Activated naive CD4-positive, alpha-beta T cell treated with anti-CD3 and anti-CD28 coated beads, Interleukin-2, amount 10 ng/mL, durations not matched to agents 7 days and 5 days (primary cell): ENCODE data around the gene IGF2R.

ENCODE experiments used
- CTCF ChIA-PET: fragments of 350-600 bp; sonication (Branson Sonifier 250); formaldehyde crosslinking; loops from one replicate; lab custom pipeline; 2021; ENCODE audit warnings: antibody characterized with exemption; lab: Charles Lee
- DNase-seq: peaks from one replicate; pipeline ENCODE4 v3.0.0-alpha.2; 2020
- H3K27ac Mint-ChIP-seq: one replicate; pipeline ENCODE4 v1.8.0; 2021; ENCODE audit warnings: mild to moderate bottlenecking, moderate library complexity, mixed read lengths
- H3K27me3 Mint-ChIP-seq: one replicate; pipeline ENCODE4 v1.8.0; 2021; ENCODE audit warnings: mild to moderate bottlenecking, mixed read lengths
- H3K36me3 Mint-ChIP-seq: one replicate; pipeline ENCODE4 v1.8.0; 2021; ENCODE audit warnings: mixed read lengths
- H3K4me1 Mint-ChIP-seq: one replicate; pipeline ENCODE4 v1.8.0; 2021; ENCODE audit warnings: mixed read lengths
- H3K4me3 Mint-ChIP-seq: one replicate; pipeline ENCODE4 v1.8.0; 2021; ENCODE audit warnings: mild to moderate bottlenecking, moderate library complexity, mixed read lengths
- H3K9me3 Mint-ChIP-seq: one replicate; pipeline ENCODE4 v1.8.0; 2021; ENCODE audit warnings: mixed read lengths

IGF2R gene

DNA sequence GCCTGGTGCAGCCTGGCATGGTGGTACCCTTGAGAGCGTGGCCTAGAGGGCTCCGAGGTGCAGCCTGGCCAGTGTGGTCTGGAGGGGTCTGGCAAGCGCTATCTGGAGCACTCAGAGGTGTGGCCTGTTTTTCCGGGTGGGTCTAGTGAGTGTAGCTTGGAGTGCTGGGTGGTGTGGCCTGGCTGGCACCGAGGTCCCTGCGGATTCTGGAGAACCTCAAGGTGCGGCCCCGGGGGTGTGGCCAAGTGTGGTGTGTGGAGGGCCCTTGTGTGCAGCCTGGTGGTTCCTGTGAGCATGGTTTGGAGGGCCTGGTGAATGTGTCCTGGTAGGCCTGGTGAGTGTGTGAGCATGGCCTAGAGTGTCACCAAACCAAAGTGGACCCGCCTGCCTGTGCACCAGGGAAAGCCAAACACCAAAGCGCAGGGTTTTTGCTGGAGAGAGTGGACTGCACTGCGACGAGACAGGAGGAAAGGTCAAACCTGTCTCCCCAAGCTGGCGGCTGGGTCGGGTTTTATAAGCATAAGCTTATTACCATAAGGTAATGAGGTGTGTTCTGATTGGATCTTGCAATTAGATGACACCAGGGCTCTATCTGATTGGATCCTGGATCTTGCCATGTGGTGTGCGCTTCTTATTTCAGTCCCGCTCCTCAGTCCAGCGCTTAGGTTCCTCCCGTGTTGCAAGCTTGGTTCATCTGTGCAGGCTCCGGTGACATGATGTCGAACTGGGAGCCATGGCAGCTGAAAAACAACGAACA is 35.7 kb downstream of the IGF2R start:
- CTCF ChIA-PET: interaction anchor here (0.5 kb wide), 1 partner anchor 370 kb away, joined by 3 read pairs; no protein-coding TSS in a partner anchor
- H3K9me3 Mint-ChIP-seq: peaks cover 2% of the 10 kb centered on the region
- peaks cover 42% of the 10 kb centered on the region for H3K36me3 Mint-ChIP-seq
- H3K4me1 Mint-ChIP-seq: peaks cover 24% of the 10 kb centered on the region
- DNase-seq: no peak
- H3K27me3 Mint-ChIP-seq: peaks cover 4% of the 10 kb centered on the region
- H3K4me3 Mint-ChIP-seq: no peak overlapping the region
- no peak overlapping the region for H3K27ac Mint-ChIP-seq

DNA sequence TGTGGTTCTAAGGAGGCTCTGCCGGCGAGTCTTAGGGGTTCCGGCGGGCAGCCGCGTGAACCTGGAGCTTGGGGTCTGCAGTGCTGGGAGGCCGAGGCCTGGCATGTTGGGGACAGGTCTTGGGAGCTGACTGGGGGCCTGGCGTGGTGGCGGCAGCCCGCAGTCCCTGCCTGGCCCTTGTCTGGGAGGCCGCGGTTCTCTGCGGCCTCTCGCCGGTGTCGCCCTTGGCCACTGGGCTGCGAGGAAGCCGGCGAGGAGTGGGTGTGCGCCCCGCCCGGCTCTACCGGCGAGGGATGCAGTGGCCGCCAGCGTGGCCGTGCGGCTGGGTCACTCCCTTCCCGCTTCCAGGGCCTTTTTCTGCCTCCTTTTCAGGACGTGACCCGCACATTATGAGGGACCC is 36.3 kb downstream of the IGF2R start:
- Mint-ChIP-seq H3K9me3 (peaks cover 2% of the 10 kb centered on the region), H3K36me3 (peaks cover 40% of the 10 kb centered on the region), H3K4me1 (peaks cover 17% of the 10 kb centered on the region), H3K27me3 (peaks cover 4% of the 10 kb centered on the region), H3K27ac (no peak overlapping the region), H3K4me3 (no peak overlapping the region)
- DNase-seq: no peak
- CTCF ChIA-PET: interaction anchor here (0.5 kb wide), 1 partner anchor 371 kb away, joined by 3 read pairs; no protein-coding TSS in a partner anchor

- peaks cover 14% of the 10 kb centered on the region for H3K4me1 Mint-ChIP-seq
Observed at GRCh38 chr6:160005861-160006540, 37.1 kb downstream of the IGF2R start.

DNA sequence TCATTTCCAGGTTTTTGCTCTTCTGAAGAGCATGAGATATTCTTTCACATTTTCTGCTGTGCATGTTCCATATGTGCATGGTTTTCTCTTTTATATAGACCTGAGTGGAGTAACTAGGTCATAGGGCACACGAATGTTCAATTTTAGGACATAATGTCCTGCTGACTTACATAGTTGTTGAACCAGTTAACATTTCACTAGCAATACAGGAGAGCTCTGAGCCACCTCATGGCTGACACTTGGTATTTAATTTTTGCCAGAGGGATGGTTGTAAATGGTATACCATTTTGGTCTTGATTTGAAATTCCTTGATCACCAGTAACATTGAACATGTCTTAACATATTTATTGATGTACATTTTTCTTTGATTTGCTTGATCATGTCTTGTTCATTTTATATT is 38.3 kb downstream of the IGF2R start:
- Mint-ChIP-seq H3K27ac (no peak overlapping the region), H3K9me3 (peaks cover 2% of the 10 kb centered on the region), H3K4me3 (no peak overlapping the region), H3K27me3 (peaks cover 4% of the 10 kb centered on the region), H3K4me1 (peaks cover 17% of the 10 kb centered on the region), H3K36me3 (peaks cover 53% of the 10 kb centered on the region)
- CTCF ChIA-PET: no interaction called here
- DNase-seq: no peak

More at GRCh38 chr6:160005861-160006540, 37.1 kb downstream of the IGF2R start:
- H3K27me3 Mint-ChIP-seq: peaks cover 4% of the 10 kb centered on the region
- DNase-seq: no peak
- H3K9me3 Mint-ChIP-seq: peaks cover 2% of the 10 kb centered on the region
- H3K27ac Mint-ChIP-seq: no peak overlapping the region
- H3K36me3 Mint-ChIP-seq: peaks cover 42% of the 10 kb centered on the region
- CTCF ChIA-PET: no interaction called here
- no peak overlapping the region for H3K4me3 Mint-ChIP-seq

DNA sequence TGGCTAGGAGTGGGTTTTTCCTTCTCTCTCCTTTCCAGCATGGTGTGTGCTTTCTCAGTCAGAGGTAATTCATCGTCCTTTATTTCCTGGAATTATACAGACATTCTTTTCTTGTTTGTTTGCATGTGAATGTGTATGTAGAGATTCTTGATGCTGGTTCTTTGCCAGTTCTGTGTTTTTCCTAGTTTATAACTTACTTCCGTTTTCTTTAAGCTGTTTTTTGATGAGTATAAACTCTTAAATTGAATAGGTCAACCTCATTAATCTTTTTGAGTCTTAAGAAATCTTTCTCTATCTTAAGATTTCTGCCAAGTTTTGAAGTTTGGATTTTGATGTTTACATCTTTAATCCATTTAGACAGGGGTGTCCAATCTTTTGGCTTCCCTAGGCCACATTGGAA is 38.7 kb downstream of the IGF2R start:
- CTCF ChIA-PET: no interaction called here
- no peak for DNase-seq
- H3K4me1 Mint-ChIP-seq: peaks cover 20% of the 10 kb centered on the region
- no peak overlapping the region for H3K27ac Mint-ChIP-seq
- peaks cover 4% of the 10 kb centered on the region for H3K27me3 Mint-ChIP-seq
- H3K9me3 Mint-ChIP-seq: peaks cover 2% of the 10 kb centered on the region
- H3K36me3 Mint-ChIP-seq: peaks cover 54% of the 10 kb centered on the region
- H3K4me3 Mint-ChIP-seq: no peak overlapping the region

DNA sequence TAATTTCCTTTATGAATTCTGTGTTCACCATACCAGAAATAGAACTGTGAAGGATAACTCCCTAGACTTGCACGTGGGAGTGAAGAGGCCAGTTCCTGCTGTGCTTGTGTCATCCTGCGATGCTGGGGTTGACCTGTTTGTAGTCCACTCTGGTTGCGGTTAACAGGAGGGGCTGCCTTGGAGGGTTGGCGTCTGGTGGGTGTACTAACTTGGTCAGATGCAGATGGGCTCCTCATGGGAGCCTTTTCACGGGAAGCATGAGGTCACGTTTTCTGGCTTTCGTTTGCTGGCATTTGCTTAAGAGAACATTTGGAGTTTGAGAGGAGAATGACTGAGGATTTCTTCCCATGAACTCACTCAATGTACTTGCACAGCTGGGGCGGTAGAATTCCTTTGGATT is 41.2 kb downstream of the IGF2R start:
- Mint-ChIP-seq H3K4me3 (no peak overlapping the region), H3K36me3 (peaks cover 58% of the 10 kb centered on the region), H3K27ac (no peak overlapping the region), H3K9me3 (peaks cover 2% of the 10 kb centered on the region), H3K4me1 (peaks cover 43% of the 10 kb centered on the region), H3K27me3 (peaks cover 4% of the 10 kb centered on the region)
- CTCF ChIA-PET: no interaction called here
- no peak for DNase-seq

DNA sequence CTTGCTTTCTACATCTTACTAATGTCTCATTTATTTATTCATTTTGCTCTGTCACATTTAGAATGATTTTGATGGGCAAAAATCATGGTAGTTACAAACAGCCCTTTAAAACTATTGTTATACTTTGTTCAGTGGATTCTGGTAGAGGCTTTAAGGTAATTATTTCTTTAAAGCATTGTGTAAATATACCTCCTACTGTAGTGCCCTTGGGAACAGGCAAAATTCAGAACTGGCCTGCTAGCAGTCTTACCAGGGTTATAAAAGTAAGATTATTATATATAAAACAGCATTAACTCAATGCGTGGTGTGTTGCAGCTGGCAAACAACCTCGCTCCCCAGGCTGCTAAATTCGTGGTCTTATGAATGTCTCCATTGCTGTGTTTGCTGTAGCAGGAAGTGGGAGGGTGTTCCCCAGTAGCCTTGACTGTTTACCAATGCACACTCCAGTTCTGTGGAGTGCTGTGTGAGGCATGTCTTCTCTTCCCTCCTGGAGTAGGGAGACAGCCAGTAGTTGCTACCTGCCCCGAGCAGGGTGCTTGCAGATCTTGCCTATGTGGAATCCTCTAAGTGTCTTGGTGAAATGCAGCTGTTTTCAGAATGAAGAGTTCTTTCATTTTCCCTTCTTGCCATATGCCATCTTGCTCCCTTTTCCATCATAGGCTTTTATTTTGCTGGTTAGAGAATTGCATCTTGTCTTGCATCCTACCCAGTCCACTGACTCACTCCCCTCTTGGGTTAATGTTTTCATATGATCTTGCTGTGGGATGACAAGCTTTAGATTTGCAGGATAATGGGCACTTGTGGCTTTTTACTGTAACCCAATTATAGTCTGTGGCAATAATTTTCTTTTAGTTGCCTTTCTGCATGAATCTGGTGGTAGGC is 45.3 kb downstream of the IGF2R start:
- Mint-ChIP-seq H3K36me3 (peaks cover 77% of the 10 kb centered on the region), H3K27ac (peak overlapping the region; percentile 94), H3K27me3 (no peaks in the 10 kb centered on the region), H3K9me3 (no peaks in the 10 kb centered on the region), H3K4me1 (peaks cover 68% of the 10 kb centered on the region), H3K4me3 (peak overlapping the region; percentile 27)
- CTCF ChIA-PET: interaction anchor here (0.8 to 1.0 kb wide), 3 partner anchors 14 to 37 kb away, joined by 3 read pairs; no protein-coding TSS in a partner anchor
- DNase-seq: peak; percentile 49

DNA sequence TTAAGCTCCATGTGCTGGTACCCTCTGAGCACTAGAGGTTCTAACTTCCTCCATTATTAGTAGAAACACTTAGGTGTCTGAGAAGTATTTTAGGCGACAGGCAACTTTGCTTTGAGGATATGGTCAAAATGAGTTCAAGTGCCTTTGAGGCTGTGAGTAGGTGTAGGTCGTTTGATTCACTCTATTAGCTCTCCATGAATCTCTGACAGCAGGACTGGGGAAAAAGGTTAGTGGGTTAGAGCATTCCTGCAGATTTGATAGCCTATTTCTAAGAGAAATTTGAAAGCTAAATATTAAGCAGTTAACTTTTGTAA is 45.9 kb downstream of the IGF2R start:
- Mint-ChIP-seq H3K36me3 (peaks cover 76% of the 10 kb centered on the region), H3K4me3 (peak overlapping the region; percentile 27)

DNA sequence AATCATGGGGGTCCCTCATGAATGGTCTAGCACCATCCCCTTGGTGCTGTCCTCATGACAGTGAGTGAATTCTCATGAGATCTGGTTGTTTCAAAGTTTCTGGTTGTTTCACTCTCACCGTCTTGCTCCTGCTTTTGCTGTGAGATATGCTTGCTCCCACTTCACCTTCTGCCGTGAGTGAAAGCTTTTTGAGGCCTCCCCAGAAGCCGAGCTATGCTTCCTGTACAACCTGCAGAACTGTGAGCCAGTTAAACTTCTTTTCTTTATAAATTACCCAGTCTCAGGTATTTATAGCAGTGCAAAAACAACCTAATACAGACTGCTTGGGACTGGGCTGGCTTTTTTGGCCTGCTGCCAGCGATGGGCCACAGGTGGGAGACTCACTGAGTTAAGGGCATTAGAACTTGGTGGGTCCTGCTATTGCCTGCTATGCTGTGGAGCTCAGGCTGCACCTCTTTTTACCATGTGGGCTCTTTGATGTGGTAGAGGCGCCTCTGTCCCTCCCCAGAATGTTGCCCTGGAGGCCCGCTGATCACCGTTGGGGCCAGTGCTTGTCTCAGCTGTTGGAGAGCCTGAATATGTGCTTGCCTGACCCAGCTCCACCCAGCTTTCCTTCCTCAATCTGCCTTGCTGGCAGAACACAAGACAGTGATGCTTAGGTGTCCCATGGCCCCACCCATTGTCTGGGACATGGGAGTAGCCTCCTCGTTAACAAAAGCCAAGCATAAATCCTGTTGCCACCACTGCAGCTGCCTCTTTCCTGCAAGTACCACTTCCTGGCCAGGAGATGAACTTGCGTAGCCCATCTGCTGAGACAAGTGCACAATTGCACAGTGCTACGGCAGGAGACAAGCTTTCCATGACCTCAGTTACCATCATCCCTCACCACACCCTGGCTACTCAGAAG is 47.1 kb downstream of the IGF2R start:
- Mint-ChIP-seq H3K9me3 (no peaks in the 10 kb centered on the region), H3K4me1 (peaks cover 68% of the 10 kb centered on the region), H3K27ac (peak overlapping the region; percentile 94), H3K27me3 (no peaks in the 10 kb centered on the region), H3K4me3 (peak overlapping the region; percentile 57), H3K36me3 (peaks cover 73% of the 10 kb centered on the region)
- DNase-seq: peak; percentile 70
- CTCF ChIA-PET: interaction anchor here (0.9 to 1.2 kb wide), 4 partner anchors 15 to 47 kb away, joined by 3 to 6 read pairs (median 4); partner anchors contain the start of gene IGF2R

More for the DNA sequence above, 45.9 kb downstream of the IGF2R start:
- DNase-seq: no peak
- Mint-ChIP-seq H3K9me3 (no peaks in the 10 kb centered on the region), H3K4me1 (peaks cover 68% of the 10 kb centered on the region), H3K27ac (peak overlapping the region; percentile 94), H3K27me3 (no peaks in the 10 kb centered on the region)
- CTCF ChIA-PET: interaction anchor here (0.8 to 1.0 kb wide), 3 partner anchors 15 to 38 kb away, joined by 3 read pairs; no protein-coding TSS in a partner anchor

GRCh38 chr6:160022101-160022500 is 53.2 kb downstream of the IGF2R start:
- H3K4me1 Mint-ChIP-seq: peaks cover 20% of the 10 kb centered on the region
- DNase-seq: no peak
- H3K27ac Mint-ChIP-seq: no peak overlapping the region
- CTCF ChIA-PET: no interaction called here
- H3K9me3 Mint-ChIP-seq: no peaks in the 10 kb centered on the region
- H3K27me3 Mint-ChIP-seq: no peaks in the 10 kb centered on the region
- H3K4me3 Mint-ChIP-seq: no peak overlapping the region
- H3K36me3 Mint-ChIP-seq: peaks cover 32% of the 10 kb centered on the region

- Mint-ChIP-seq H3K4me1 (peaks cover 15% of the 10 kb centered on the region), H3K4me3 (no peak overlapping the region), H3K27me3 (no peaks in the 10 kb centered on the region), H3K36me3 (peaks cover 31% of the 10 kb centered on the region), H3K27ac (no peak overlapping the region), H3K9me3 (no peaks in the 10 kb centered on the region)
- CTCF ChIA-PET: no interaction called here
- DNase-seq: no peak
Observed at GRCh38 chr6:160022793-160023192, 53.9 kb downstream of the IGF2R start.

GRCh38 chr6:160024152-160024551 is 55.3 kb downstream of the IGF2R start:
- Mint-ChIP-seq H3K36me3 (peaks cover 31% of the 10 kb centered on the region), H3K4me3 (no peak overlapping the region), H3K27ac (no peak overlapping the region), H3K27me3 (no peaks in the 10 kb centered on the region), H3K9me3 (no peaks in the 10 kb centered on the region), H3K4me1 (peaks cover 14% of the 10 kb centered on the region)
- no peak for DNase-seq
- CTCF ChIA-PET: interaction anchor here (0.8 kb wide), 1 partner anchor 50 kb away, joined by 3 read pairs; no protein-coding TSS in a partner anchor

DNA sequence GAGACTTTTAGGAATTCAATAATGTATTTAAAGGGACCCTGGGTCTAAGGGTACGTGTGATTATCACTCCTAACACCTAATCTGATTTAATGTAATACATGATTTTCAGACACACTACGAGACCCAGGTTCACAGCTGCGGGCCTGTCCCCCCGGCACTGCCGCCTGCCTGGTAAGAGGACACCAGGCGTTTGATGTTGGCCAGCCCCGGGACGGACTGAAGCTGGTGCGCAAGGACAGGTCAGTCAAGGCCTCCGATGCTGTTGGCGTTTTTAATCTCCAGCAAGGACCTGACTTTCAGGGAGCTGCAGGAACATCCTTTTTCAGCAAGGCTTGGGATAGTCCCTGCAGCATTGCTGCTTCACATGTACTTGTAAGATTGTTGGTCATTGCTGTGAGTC is 58.2 kb downstream of the IGF2R start:
- CTCF ChIA-PET: no interaction called here
- DNase-seq: no peak
- no peaks in the 10 kb centered on the region for H3K9me3 Mint-ChIP-seq
- H3K4me1 Mint-ChIP-seq: peaks cover 14% of the 10 kb centered on the region
- no peak overlapping the region for H3K4me3 Mint-ChIP-seq
- no peak overlapping the region for H3K27ac Mint-ChIP-seq
- no peaks in the 10 kb centered on the region for H3K27me3 Mint-ChIP-seq
- peaks cover 45% of the 10 kb centered on the region for H3K36me3 Mint-ChIP-seq
